Mesenteric fat pad (tissue), 1 donor: ENCODE results near the gene ABCB7. TPM values are rescaled to one million over a fixed set of nuclear protein-coding genes. Genes with fewer than 3 reads are reported as not detected.
"Not testable (repeated sequence)": the region's sequence is repeated elsewhere in the genome, so short reads cannot be mapped to it uniquely, and the experiment has no call there.

ENCODE experiments used
- DNase-seq: peaks from one replicate; pipeline ENCODE4 v3.0.0-alpha.2; 2020; ENCODE audit warnings: low spot score
- total RNA-seq: library from RNA; stranded (reverse); fragmentation: NEBNext Ultra II Directional; extraction: Animal tissue kit (Norgen Biotek cat#: 25700); gene quantifications from one replicate; pipeline ENCODE4 v1.2.1, GENCODE V29; 2021
- donor health status: DM: yes; HTN: yes; CAD: no.

ABCB7 gene
- total RNA-seq, 1 donor from 2014 or later = 17.8 TPM

GRCh38 chrX:75106772-75107171, 49.3 kb downstream of the ABCB7 start:
- DNase-seq = no peak

GRCh38 chrX:75096331-75096730, 59.8 kb downstream of the ABCB7 start:
- no peak for DNase-seq

- no peak for DNase-seq
Observed at GRCh38 chrX:75086731-75087195, 69.3 kb downstream of the ABCB7 start.

- DNase-seq = no peak
Observed at GRCh38 chrX:75084757-75085156, 71.3 kb downstream of the ABCB7 start.

- DNase-seq = no peak
Observed at GRCh38 chrX:75076429-75076828, 79.7 kb downstream of the ABCB7 start.

- no peak for DNase-seq
Observed at GRCh38 chrX:75074475-75074874, 81.6 kb downstream of the ABCB7 start.

GRCh38 chrX:75071334-75071733, 84.7 kb downstream of the ABCB7 start:
- DNase-seq = no peak

GRCh38 chrX:75067931-75068330, 88.2 kb downstream of the ABCB7 start:
- DNase-seq = no peak

- DNase-seq = no peak
Observed at GRCh38 chrX:75061701-75062100, 94.4 kb downstream of the ABCB7 start.

- DNase-seq = no peak
Observed at GRCh38 chrX:75051047-75051446, 105.0 kb downstream of the ABCB7 start.

GRCh38 chrX:75045369-75045768, 110.7 kb downstream of the ABCB7 start:
- DNase-seq = no peak

GRCh38 chrX:75044142-75044541, 111.9 kb downstream of the ABCB7 start:
- not testable (repeated sequence) for DNase-seq

- no peak for DNase-seq
Observed at GRCh38 chrX:75038925-75039324, 117.2 kb downstream of the ABCB7 start.

Other genes with a start within 250 kb of the ABCB7 start
- gene NEXMIF, start 230.8 kb downstream of the ABCB7 start, total RNA-seq = 0.51 TPM
- gene UPRT, start 117.8 kb upstream of the ABCB7 start, total RNA-seq = 12.1 TPM